ENCODE measurements around the gene ABHD17A. TPM values are rescaled to one million over a fixed set of nuclear protein-coding genes. Genes with fewer than 3 reads are reported as not detected.

The ABHD17A gene
- total and polyA plus RNA-seq, 9 of the 15 experiments (the other 6 are each of a cell fraction or from before 2014, with no cell fraction given) = 0.04 to 135 (median 21.8) TPM; not detected in 1

DNA sequence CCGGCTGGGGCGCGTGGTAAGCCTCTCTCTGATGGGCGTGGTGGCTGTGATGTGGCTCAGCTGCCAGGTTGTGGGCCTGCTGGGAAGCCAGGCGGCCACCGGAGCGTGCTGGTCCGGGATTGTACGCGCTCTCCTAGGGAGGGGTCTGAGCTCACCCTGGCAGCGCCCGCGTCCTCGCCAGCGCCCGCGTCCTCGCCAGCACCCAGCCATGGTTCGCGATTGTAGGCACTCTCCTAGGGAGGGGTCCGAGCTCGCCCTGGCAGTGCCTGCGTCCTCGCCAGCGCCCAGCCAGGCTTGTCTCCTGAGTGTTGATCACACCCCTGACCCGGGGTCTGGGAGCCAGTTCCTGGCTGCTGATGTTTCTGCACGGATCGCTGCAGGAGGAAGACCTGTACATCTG is 33.7 kb upstream of the ABHD17A start:
- DNase-seq (ENCODE audit: extremely low read depth in 1 of 4, low spot score in 3 of 4) (no peak), FAIRE-seq (no peak), ATAC-seq (no peak)
- no peak overlapping the region for H3K4me2 ChIP-seq (ENCODE audit: insufficient read depth, low read length)
- peaks cover 0 to 43% of the 10 kb centered on the region in 2 experiments; a peak in 2 of 5 replicates for H3K4me1 ChIP-seq (replicated peaks in 1 of 2; ENCODE audit: control insufficient read depth in 2 of 2, insufficient read depth in 2 of 2, low read length in 2 of 2)
- no peaks in the 10 kb centered on the region for H3K27me3 ChIP-seq (ENCODE audit: control insufficient read depth in 2 of 2, insufficient read depth in 2 of 2, low read length in 2 of 2)
- peak overlapping the region in 1 of 2 experiments; percentile 45; a peak in 1 of 4 replicates for H3K9ac ChIP-seq (ENCODE audit: insufficient read depth in 1 of 2, low read depth in 2 of 2, low read length in 2 of 2)
- intact Hi-C loops (cut with micrococcal nuclease) = no loop called here
- H3K79me2 ChIP-seq (ENCODE audit: control insufficient read depth, insufficient read depth, low read length) = peaks cover 4% of the 10 kb centered on the region
- no peaks in the 10 kb centered on the region for H4K20me1 ChIP-seq (replicated peaks; ENCODE audit: control insufficient read depth, insufficient read depth, low read length)
- H3K36me3 ChIP-seq (ENCODE audit: control insufficient read depth, insufficient read depth, low read length) = peaks cover 68% of the 10 kb centered on the region; the same call in 2 of the 3 replicates
- no peak overlapping the region for H3K4me3 ChIP-seq
- no TSS peak for BruUV-seq (replicated peaks)
- CTCF ChIA-PET (ENCODE audit: low intra/inter-chr PET ratio) = no interaction called here
- H3K27ac ChIP-seq (ENCODE audit: extremely low read depth, low read depth, low read length) = no peak overlapping the region
- WGBS (ENCODE audit: insufficient coverage, low coverage, missing lambda C conversion rate) = 93% methylated on average over 14 of the region's 28 CpGs
- in situ Hi-C loops (cut with MboI) = no loop called here
- H3K9me3 ChIP-seq (replicated peaks; ENCODE audit: control insufficient read depth, insufficient read depth, low read depth, low read length) = no peaks in the 10 kb centered on the region; the same call in 1 of the 2 replicates
- no peak overlapping the region for H2AFZ ChIP-seq (ENCODE audit: low read depth, low read length)
- no peaks in the 10 kb centered on the region for H3K9me1 ChIP-seq (ENCODE audit: control insufficient read depth, insufficient read depth, low read length)
- POLR2A ChIA-PET = interaction anchor here (0.6 to 1.2 kb wide), 4 partner anchors 8 to 140 kb away, joined by 3 to 8 read pairs (median 4); no protein-coding TSS in a partner anchor
- TF ChIP-seq ZNF764 (CRISPR knock-in tag; IDR thresholded peaks at IDR 0.05; ENCODE audit: low read depth) (no peak), POU5F1 (IDR thresholded peaks at IDR 0.05; ENCODE audit: borderline replicate concordance, low read depth, low read length, partially characterized antibody) (no peak), ETV6 (IDR thresholded peaks at IDR 0.05; ENCODE audit: borderline replicate concordance in 1 of 2, low read depth in 2 of 2, low read length in 1 of 2) (no peak), ETV6 (CRISPR knock-in tag; IDR thresholded peaks at IDR 0.05; ENCODE audit: borderline replicate concordance) (no peak), MCM5 (IDR thresholded peaks at IDR 0.05; ENCODE audit: low read depth) (no peak), ZNF766 (CRISPR knock-in tag; conservative IDR thresholded peaks at IDR 0.05) (no peak), SNIP1 (IDR thresholded peaks at IDR 0.05; ENCODE audit: low read depth) (no peak), CCNT2 (IDR thresholded peaks at IDR 0.05; ENCODE audit: borderline replicate concordance, extremely low read depth, insufficient read length, low read depth, low read length) (no peak), PHTF2 (CRISPR knock-in tag; IDR thresholded peaks at IDR 0.05) (no peak), HNRNPL (IDR thresholded peaks at IDR 0.05; ENCODE audit: low read depth, low read length) (0 out of 2 replicates have a peak, but pooled peaks have one; percentile 54), NRF1 (conservative IDR thresholded peaks at IDR 0.05 in 1 of 2, IDR thresholded peaks at IDR 0.05 in 1 of 2) (no peak), JUN (IDR thresholded peaks at IDR 0.05; ENCODE audit: borderline replicate concordance, low read depth, low read length) (no peak), JUN (CRISPR knock-in tag; IDR thresholded peaks at IDR 0.05; ENCODE audit: borderline replicate concordance) (no peak), TBP (optimal IDR thresholded peaks at IDR 0.05; ENCODE audit: low read depth, low read length) (no peak), MIER1 (IDR thresholded peaks at IDR 0.05; ENCODE audit: low read depth) (no peak), RBFOX2 (IDR thresholded peaks at IDR 0.05; ENCODE audit: low read depth, low read length) (peak; percentile 33; the same call in 1 of the 2 replicates), MTA3 (IDR thresholded peaks at IDR 0.05; ENCODE audit: borderline replicate concordance) (no peak), CBX2 (IDR thresholded peaks at IDR 0.05; ENCODE audit: insufficient read depth, low read length, poor library complexity, severe bottlenecking) (no peak), KAT2B (IDR thresholded peaks at IDR 0.05; ENCODE audit: low read depth, low read length) (no peak), ZNF263 (CRISPR knock-in tag; IDR thresholded peaks at IDR 0.05; ENCODE audit: borderline replicate concordance) (no peak)
- TF ChIP-seq, protein P1, sequence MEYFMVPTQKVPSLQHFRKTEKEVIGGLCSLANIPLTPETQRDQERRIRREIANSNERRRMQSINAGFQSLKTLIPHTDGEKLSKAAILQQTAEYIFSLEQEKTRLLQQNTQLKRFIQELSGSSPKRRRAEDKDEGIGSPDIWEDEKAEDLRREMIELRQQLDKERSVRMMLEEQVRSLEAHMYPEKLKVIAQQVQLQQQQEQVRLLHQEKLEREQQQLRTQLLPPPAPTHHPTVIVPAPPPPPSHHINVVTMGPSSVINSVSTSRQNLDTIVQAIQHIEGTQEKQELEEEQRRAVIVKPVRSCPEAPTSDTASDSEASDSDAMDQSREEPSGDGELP (CRISPR knock-in tag; IDR thresholded peaks at IDR 0.05; ENCODE audit: borderline replicate concordance) = no peak
- TF ChIP-seq, protein P2, sequence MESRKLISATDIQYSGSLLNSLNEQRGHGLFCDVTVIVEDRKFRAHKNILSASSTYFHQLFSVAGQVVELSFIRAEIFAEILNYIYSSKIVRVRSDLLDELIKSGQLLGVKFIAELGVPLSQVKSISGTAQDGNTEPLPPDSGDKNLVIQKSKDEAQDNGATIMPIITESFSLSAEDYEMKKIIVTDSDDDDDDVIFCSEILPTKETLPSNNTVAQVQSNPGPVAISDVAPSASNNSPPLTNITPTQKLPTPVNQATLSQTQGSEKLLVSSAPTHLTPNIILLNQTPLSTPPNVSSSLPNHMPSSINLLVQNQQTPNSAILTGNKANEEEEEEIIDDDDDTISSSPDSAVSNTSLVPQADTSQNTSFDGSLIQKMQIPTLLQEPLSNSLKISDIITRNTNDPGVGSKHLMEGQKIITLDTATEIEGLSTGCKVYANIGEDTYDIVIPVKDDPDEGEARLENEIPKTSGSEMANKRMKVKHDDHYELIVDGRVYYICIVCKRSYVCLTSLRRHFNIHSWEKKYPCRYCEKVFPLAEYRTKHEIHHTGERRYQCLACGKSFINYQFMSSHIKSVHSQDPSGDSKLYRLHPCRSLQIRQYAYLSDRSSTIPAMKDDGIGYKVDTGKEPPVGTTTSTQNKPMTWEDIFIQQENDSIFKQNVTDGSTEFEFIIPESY (CRISPR knock-in tag; IDR thresholded peaks at IDR 0.05) = peak; percentile 40; the same call in 1 of the 2 replicates

Data from K562 (cell line).